Astrocyte of the cerebellum (primary cell): ENCODE measurements around the gene TEX12.

Source experiments
- DNase-seq: peaks from one replicate; pipeline ENCODE4 v3.0.0-alpha.2; 2011; ENCODE audit warnings: low read depth
- H3K4me3 ChIP-seq: 2 replicates; pipeline ENCODE4 v1.5.1; 2011; ENCODE audit warnings: mild to moderate bottlenecking, low read depth, low read length, moderate library complexity
- CTCF ChIP-seq: IDR thresholded peaks from 2 replicates; pipeline ENCODE4 v1.5.1; 2012; ENCODE audit warnings: low read length, low read depth, moderate library complexity, mild to moderate bottlenecking; ENCODE audit errors: missing control alignments
- in situ Hi-C: cut with HindIII; loops from 2 replicates; pipeline ENCODE4 v1.10.0; 2017; ENCODE audit warnings: low sequenced_read_pairs

TEX12 gene

GRCh38 chr11:112175599-112175952 lies 8.4 kb downstream of the TEX12 start:
- in situ Hi-C loops, result no loop called here
- peak overlapping the region; percentile 19 for H3K4me3 ChIP-seq
- DNase-seq, result no peak
- TF ChIP-seq CTCF, result no peak

GRCh38 chr11:112176077-112176476 lies 8.9 kb downstream of the TEX12 start:
- in situ Hi-C loops, result no loop called here
- no peak for DNase-seq
- H3K4me3 ChIP-seq, result no peak overlapping the region
- no peak for TF ChIP-seq CTCF

- in situ Hi-C loops, result no loop called here
- DNase-seq, result no peak
- TF ChIP-seq CTCF, result no peak
- H3K4me3 ChIP-seq, result no peak overlapping the region
Measured at GRCh38 chr11:112177589-112177988, 10.4 kb downstream of the TEX12 start.

GRCh38 chr11:112178428-112178827 lies 11.3 kb downstream of the TEX12 start:
- in situ Hi-C loops, result no loop called here
- no peak for TF ChIP-seq CTCF
- DNase-seq, result no peak
- no peak overlapping the region for H3K4me3 ChIP-seq

- H3K4me3 ChIP-seq, result no peak overlapping the region
- no peak for DNase-seq
- in situ Hi-C loops, result no loop called here
- TF ChIP-seq CTCF, result no peak
Measured at GRCh38 chr11:112178936-112179335, 11.8 kb downstream of the TEX12 start.

- TF ChIP-seq CTCF, result no peak
- in situ Hi-C loops, result no loop called here
- no peak for DNase-seq
- no peak overlapping the region for H3K4me3 ChIP-seq
Measured at GRCh38 chr11:112179601-112180000, 12.4 kb downstream of the TEX12 start.

- DNase-seq, result no peak
- in situ Hi-C loops, result no loop called here
- no peak for TF ChIP-seq CTCF
- H3K4me3 ChIP-seq, result no peak overlapping the region
Measured at GRCh38 chr11:112182867-112183266, 15.7 kb downstream of the TEX12 start.
